Inferior parietal cortex (tissue), 1 donor: ENCODE measurements around the gene THOC6.

Source experiments
- DNase-seq: peaks from one replicate; pipeline ENCODE4 v3.0.0-alpha.2; 2016; ENCODE audit errors: extremely low spot score

Gene THOC6

GRCh38 chr16:3023669-3024478 lies at the start of gene THOC6, which contains the start of gene HCFC1R1:
Gene THOC6 (plus strand): TSS chr16:3024035. CDS start chr16:3024327, 292 bp downstream.
Gene HCFC1R1 (minus strand): TSS chr16:3023942. CDS start chr16:3023941, 1 bp downstream.
- DNase-seq, result peak; percentile 98

- DNase-seq, result no peak
These were observed 49.3 kb upstream of the THOC6 start for GRCh38 chr16:2974319-2975056.

DNA sequence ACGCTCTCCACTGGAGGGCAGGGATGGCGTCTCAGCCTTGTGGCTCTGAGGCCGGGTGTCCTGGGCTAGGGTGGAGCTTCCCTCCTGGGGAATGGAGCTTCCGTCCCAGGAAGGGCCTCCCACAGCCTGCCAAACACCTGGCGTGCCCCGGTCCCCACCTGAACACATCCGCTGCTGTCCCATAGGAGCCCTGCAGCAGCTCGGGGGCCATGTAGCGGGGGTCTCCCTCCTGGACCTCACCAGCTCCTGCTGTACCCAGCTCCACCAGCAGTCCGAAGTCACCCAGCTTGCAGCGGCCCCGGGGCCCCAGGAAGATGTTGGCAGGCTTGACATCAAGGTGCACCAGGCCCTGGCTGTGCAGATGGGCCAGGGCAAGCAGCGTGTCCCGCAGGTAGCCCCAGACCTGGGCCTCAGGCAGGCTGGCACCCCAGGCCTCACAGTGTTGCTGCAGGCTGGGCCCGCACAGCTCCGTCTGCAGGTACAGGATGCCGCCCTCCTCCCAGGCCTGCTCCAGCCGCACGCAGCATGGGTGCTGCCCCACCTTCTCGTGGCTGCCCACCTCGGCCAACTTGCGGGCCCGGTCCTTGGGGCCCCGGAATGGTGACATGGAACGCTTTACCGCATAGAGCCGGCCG lies 48.6 kb upstream of the THOC6 start:
- DNase-seq, result no peak

- DNase-seq, result no peak
These were observed 47.6 kb upstream of the THOC6 start for GRCh38 chr16:2976201-2976600.

- DNase-seq, result no peak
These were observed 47.2 kb upstream of the THOC6 start for GRCh38 chr16:2976673-2977072.

GRCh38 chr16:2977440-2977839 lies 46.4 kb upstream of the THOC6 start:
- no peak for DNase-seq

DNA sequence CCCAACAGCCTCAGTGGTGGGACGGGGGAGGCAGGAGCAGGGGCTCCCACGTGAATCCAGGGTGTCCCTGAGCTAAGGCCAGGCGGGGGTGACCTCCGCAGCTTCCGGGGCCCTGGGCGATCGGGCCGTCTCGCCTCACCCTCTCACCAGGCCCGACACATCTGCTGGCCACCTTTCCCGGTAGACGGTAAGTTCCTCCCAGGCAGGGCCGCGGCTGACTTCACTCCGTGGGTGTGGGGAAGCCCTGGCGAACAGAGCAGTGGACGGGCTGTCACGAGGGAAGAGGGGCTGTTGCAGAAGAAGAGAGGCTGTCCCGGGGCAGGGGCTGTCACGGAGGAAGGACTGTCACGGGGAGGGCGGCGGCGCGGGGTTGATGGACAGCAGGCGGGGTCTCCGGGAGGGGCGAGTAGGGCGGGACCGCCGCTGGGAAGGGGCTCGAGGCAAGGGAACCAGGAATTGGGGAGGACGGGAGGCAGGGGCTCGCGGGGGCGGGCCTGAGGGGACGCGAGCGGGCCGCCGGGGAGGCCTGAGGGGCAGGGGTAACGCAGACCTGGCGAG lies 44.1 kb upstream of the THOC6 start:
- no peak for DNase-seq

DNA sequence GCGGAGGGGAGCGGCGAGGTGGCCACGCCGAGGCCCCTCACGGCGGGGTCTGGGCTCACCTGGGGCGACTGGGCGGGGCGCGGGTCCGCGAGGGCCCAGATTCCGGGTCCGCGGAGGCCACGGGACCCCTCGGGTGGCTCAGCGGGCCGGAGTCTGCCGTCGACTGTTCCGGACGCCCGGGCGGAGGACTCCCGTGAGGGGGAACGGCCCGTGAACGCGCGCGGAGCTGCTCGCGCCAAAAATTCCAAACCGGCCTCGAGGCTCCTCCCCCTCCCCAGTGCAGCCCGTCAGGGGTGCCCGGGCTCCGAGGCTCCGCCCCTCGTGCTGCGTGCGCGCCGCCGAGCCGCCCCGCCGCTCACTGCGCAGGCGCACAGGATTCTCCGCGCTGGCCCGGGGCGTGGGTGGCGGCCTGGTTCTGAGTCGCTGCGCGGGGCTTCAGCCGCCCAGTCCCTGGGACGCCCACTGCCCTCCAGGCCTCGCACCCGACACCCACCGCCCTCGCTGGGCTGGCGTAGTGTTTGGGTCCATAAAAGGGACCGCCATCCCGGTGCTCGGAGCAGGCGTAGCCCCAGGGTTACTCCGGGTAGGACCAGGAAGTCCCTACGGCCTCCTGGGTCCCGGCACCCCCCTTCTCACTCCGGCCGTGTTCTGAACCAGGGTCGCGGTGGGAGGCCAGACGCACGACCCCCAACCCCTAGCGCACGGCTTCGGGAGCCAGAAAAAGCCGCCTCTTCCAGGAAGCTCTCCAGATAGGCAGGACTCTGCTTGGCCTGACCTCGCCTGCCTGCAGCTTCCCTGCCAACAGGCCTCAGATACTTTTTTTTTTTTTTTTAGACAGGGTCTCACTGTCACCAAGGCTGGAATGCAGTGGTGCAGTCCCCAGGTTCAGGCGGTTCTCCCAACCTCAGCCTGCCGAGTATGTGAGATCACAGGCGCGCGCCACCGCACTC lies 43.3 kb upstream of the THOC6 start, which contains the start of gene PKMYT1:
TSS of gene PKMYT1 (minus strand) at position 220 of the 950 bp plus-strand sequence. CDS start 789 bp downstream, outside the sequence.
- DNase-seq, result peak; percentile 91

GRCh38 chr16:2981177-2981898 lies 42.5 kb upstream of the THOC6 start:
- DNase-seq, result no peak

- DNase-seq, result no peak
These were observed 42.0 kb upstream of the THOC6 start for GRCh38 chr16:2981899-2982250.

GRCh38 chr16:2982402-2982801 lies 41.4 kb upstream of the THOC6 start:
- no peak for DNase-seq

DNA sequence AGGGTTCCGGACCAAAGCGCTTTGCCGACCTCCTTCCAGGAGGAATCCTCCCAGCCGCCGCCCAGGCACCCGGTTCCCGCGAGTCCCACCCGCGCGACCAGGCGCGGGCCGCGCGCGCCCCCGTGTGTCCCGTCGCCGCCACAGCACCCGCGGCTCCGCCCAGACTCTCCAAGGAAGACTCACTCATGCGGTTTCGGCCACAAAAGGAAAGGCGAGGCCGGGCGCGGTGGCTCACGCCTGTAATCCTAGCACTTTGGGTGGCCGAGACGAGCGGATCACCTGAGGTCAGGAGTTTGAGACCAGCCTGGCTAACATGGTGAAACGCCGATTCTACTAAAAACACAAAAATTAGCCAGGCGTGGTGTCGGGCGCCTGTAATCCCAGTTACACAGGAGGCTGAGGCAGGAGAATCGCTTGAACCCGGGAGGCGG lies 40.1 kb upstream of the THOC6 start:
- DNase-seq, result peak; percentile 79

- DNase-seq, result no peak
These were observed 38.4 kb upstream of the THOC6 start for GRCh38 chr16:2985462-2985861.

GRCh38 chr16:2985893-2986355 lies 37.9 kb upstream of the THOC6 start:
- DNase-seq, result no peak

DNA sequence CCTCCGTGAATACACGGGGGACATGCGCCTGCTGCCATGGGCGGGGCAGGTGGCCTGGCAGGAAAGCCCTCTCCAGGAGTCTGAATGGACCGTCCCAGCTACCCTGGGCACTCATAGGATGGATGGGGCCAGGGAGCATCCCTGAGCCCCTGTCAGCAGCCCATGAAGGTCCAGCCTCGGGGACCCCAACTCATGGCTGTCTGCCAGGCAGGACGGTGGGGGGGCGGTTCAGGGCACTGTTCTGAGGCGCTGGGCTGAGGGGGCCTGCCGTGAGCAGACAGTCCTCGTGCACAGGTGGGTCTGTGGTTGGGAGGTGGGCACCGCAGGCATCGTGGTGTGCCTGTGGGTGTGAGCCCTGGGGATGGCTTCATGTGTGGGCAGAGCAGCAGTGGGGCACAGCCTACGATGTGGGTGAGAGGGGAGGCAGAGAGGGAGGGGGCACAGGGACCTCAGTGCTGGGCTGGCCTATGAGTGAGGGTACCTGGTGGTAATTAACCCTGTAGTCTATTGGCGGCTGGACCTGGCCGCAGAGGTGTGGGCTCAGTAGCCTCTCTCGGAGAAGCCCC lies 37.1 kb upstream of the THOC6 start:
- DNase-seq, result no peak

- DNase-seq, result no peak
These were observed 36.5 kb upstream of the THOC6 start for GRCh38 chr16:2987286-2987685.

DNA sequence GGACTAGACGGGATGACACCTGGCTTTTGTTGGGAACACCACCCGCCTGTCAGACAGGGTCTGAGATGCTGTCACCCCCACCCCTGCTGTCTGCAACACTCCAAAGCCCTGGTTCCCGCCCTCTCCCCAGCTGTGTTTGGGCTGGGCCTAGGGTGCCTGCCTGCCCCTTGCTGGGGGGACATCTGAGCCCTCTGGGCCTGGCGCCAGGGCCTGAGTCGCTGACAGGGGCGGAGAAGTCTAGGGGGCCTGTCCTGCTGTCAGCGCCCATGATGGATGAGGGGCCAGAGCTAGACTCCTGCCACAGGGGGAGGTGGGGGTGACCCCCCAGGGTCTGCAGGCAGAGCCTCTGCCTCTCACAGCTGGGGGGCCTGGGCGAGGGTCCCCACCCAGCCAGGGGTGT lies 36.0 kb upstream of the THOC6 start:
- no peak for DNase-seq

DNA sequence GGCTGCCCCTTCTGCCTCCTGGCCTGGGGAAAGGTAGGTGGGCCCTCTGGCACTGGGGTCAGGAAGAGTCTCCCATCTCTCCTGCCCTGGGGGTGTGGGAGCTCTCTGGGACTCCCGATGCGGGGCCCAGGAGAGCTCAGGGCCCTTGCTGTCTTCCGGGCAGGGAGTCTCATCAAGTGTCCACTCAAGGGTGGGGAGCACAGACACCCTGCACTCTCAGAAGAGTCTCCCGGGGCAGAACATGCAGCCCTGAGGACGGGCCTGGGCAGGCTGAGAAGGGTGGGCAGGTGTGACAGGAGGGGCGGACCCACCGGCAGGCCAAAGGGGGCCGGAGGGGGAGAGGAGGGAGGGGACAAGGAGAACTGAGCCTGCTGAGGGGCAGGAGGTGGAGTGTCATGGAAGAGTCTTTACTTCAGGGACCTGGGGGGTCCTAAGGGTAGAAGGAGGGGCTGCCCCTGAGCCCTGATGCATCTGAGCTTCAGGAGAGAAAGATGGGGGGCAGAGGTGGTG lies 35.2 kb upstream of the THOC6 start:
- no peak for DNase-seq

DNA sequence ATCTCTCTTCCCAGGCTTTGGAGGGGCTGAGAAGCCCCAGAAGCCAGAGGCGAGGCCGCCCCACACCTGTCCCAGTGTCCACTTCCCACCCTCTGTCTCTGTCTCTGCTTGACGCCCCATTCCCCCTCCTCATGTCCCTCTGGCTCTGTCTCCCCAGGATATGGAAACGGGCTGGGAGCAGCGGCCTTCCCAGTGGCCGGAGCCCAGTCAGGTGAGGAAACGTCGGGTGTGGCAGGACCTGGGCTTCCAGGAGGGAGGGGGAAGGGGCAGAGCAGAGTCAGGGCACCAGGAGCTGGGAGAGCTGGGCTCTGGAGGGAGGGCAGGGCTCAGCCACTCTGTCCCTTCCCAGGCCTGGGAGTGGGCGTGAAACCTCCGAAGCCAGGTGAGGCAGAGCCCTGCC lies 32.9 kb upstream of the THOC6 start:
- no peak for DNase-seq
